GM23338 (cell line): ENCODE data around the gene NDUFB6. TPM values are rescaled to one million over a fixed set of nuclear protein-coding genes. Genes with fewer than 3 reads are reported as not detected.

ENCODE experiments used
- ATAC-seq: fragments of 200-7000 bp; cut with Tn5 transposase; 3 replicates; pipeline ENCODE4 v1.9.1; 2020
- DNase-seq: peaks from one replicate; pipeline ENCODE4 v3.0.0-alpha.2; 2015; ENCODE audit warnings: low spot score
- H2AFZ ChIP-seq: fragments of 200-600 bp; sonication (generic); 2 replicates; pipeline ENCODE4 v1.8.0; 2016; ENCODE audit warnings: antibody characterized with exemption, mild to moderate bottlenecking, moderate library complexity
- H3F3A ChIP-seq: fragments of 200-600 bp; sonication (generic); replicated peaks from 2 replicates; pipeline ENCODE4 v1.8.0; 2017; ENCODE audit warnings: antibody characterized with exemption, mixed run types, low read depth
- H3K27ac ChIP-seq: fragments of 200-600 bp; sonication (generic); 2 replicates; pipeline ENCODE4 v1.6.1; 2016; ENCODE audit warnings: low read depth
- H3K27me3 ChIP-seq: fragments of 200-600 bp; sonication (generic); 2 replicates; pipeline ENCODE4 v1.8.0; 2016; ENCODE audit warnings: mild to moderate bottlenecking, mixed run types, moderate library complexity; ENCODE audit not compliant: insufficient read depth
- H3K36me3 ChIP-seq: fragments of 200-600 bp; sonication (generic); 2 replicates; pipeline ENCODE4 v1.8.0; 2016; ENCODE audit warnings: mild to moderate bottlenecking; ENCODE audit not compliant: insufficient read depth
- H3K4me1 ChIP-seq: fragments of 200-600 bp; sonication (generic); 2 replicates; pipeline ENCODE4 v1.8.0; 2016; ENCODE audit warnings: mild to moderate bottlenecking, moderate library complexity; ENCODE audit not compliant: insufficient read depth
- H3K4me2 ChIP-seq: fragments of 200-600 bp; sonication (generic); 2 replicates; pipeline ENCODE4 v1.7.1; 2017; ENCODE audit warnings: mixed run types
- H3K4me3 ChIP-seq: fragments of 200-600 bp; sonication (generic); 2 replicates; pipeline ENCODE4 v1.6.1; 2016; ENCODE audit warnings: mixed run types
- H3K79me2 ChIP-seq: fragments of 200-600 bp; sonication (generic); replicated peaks from 2 replicates; pipeline ENCODE4 v1.8.0; 2017; ENCODE audit warnings: mild to moderate bottlenecking; ENCODE audit not compliant: insufficient read depth
- H3K9me2 ChIP-seq: fragments of 200-600 bp; sonication (generic); 2 replicates; pipeline ENCODE4 v1.8.0; 2017; ENCODE audit not compliant: insufficient read depth
- H4K20me1 ChIP-seq: fragments of 200-600 bp; sonication (generic); replicated peaks from 2 replicates; pipeline ENCODE4 v1.8.0; 2017; ENCODE audit warnings: mild to moderate bottlenecking; ENCODE audit not compliant: insufficient read depth
- H3K27ac Mint-ChIP-seq: 2 replicates; pipeline ENCODE4 v1.8.0; 2020; ENCODE audit warnings: inconsistent platforms, mild to moderate bottlenecking, moderate library complexity, mixed read lengths
- H3K27me3 Mint-ChIP-seq: 3 replicates; pipeline ENCODE4 v1.8.0; 2022; ENCODE audit warnings: low read depth, mild to moderate bottlenecking, moderate library complexity, mixed read lengths, inconsistent platforms; ENCODE audit not compliant: insufficient read depth, poor library complexity
- H3K36me3 Mint-ChIP-seq: 3 replicates; pipeline ENCODE4 v1.8.0; 2021; ENCODE audit warnings: low read depth, mild to moderate bottlenecking, inconsistent platforms, moderate library complexity, mixed read lengths
- H3K4me1 Mint-ChIP-seq: 3 replicates; pipeline ENCODE4 v1.8.0; 2020; ENCODE audit warnings: mild to moderate bottlenecking, inconsistent platforms, mixed read lengths
- H3K4me3 Mint-ChIP-seq: 3 replicates; pipeline ENCODE4 v1.8.0; 2021; ENCODE audit warnings: moderate library complexity, mild to moderate bottlenecking, inconsistent platforms, mixed read lengths
- H3K9me3 Mint-ChIP-seq: 3 replicates; pipeline ENCODE4 v1.8.0; 2020; ENCODE audit warnings: moderate library complexity, mild to moderate bottlenecking, inconsistent platforms, mixed read lengths
- CREB1 ChIP-seq: fragments of 250-450 bp; sonication (Bioruptor Pico); IDR thresholded peaks from 2 replicates; pipeline ENCODE4 v1.5.0; 2020; ENCODE audit warnings: low read depth, mild to moderate bottlenecking, moderate library complexity
- CTCF ChIP-seq, 2 experiments: fragments of 200-600 bp in 1 of 2; sonication (generic) in 1 of 2; conservative IDR thresholded peaks; 2 replicates each; pipeline versions ENCODE4 v1.5.1 to v1.6.1; 2016 to 2017; ENCODE audit warnings: antibody characterized with exemption in 2 of 2, low read depth in 2 of 2, mild to moderate bottlenecking in 2 of 2, moderate library complexity in 1 of 2
- EZH2phosphoT487 ChIP-seq: fragments of 200-600 bp; sonication (generic); IDR thresholded peaks from one replicate; pipeline ENCODE4 v1.8.1; 2018; ENCODE audit warnings: antibody characterized with exemption; ENCODE audit not compliant: unreplicated experiment
- polyA plus RNA-seq: library from polyadenylated mRNA; unstranded; fragments of >200 nt; fragmentation: Nextera tagmentation; extraction: Ambion mirVana; gene quantifications from 2 replicates; pipeline ENCODE4 v1.2.1, GENCODE V29; 2016
- total RNA-seq: library from RNA; depleted of rRNA; stranded (reverse); fragments of >200 nt; shearing (Covaris generic); gene quantifications from 2 replicates; pipeline ENCODE4 v1.2.3, GENCODE V29; 2014
- TF ChIP-seq, protein P1 (sequence below): IDR thresholded peaks from one replicate; pipeline ENCODE4 v1.6.1; 2018; ENCODE audit warnings: antibody characterized with exemption; ENCODE audit not compliant: unreplicated experiment
- TF ChIP-seq, protein P2 (sequence below): IDR thresholded peaks from 2 replicates; pipeline ENCODE4 v1.6.1; 2016; ENCODE audit warnings: antibody characterized with exemption

The NDUFB6 gene
- total and polyA plus RNA-seq, 2 experiments from 2014 or later, result 56.5 to 231 TPM

- TF ChIP-seq, protein P1, sequence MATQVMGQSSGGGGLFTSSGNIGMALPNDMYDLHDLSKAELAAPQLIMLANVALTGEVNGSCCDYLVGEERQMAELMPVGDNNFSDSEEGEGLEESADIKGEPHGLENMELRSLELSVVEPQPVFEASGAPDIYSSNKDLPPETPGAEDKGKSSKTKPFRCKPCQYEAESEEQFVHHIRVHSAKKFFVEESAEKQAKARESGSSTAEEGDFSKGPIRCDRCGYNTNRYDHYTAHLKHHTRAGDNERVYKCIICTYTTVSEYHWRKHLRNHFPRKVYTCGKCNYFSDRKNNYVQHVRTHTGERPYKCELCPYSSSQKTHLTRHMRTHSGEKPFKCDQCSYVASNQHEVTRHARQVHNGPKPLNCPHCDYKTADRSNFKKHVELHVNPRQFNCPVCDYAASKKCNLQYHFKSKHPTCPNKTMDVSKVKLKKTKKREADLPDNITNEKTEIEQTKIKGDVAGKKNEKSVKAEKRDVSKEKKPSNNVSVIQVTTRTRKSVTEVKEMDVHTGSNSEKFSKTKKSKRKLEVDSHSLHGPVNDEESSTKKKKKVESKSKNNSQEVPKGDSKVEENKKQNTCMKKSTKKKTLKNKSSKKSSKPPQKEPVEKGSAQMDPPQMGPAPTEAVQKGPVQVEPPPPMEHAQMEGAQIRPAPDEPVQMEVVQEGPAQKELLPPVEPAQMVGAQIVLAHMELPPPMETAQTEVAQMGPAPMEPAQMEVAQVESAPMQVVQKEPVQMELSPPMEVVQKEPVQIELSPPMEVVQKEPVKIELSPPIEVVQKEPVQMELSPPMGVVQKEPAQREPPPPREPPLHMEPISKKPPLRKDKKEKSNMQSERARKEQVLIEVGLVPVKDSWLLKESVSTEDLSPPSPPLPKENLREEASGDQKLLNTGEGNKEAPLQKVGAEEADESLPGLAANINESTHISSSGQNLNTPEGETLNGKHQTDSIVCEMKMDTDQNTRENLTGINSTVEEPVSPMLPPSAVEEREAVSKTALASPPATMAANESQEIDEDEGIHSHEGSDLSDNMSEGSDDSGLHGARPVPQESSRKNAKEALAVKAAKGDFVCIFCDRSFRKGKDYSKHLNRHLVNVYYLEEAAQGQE, result no peak
- TF ChIP-seq, protein P2, sequence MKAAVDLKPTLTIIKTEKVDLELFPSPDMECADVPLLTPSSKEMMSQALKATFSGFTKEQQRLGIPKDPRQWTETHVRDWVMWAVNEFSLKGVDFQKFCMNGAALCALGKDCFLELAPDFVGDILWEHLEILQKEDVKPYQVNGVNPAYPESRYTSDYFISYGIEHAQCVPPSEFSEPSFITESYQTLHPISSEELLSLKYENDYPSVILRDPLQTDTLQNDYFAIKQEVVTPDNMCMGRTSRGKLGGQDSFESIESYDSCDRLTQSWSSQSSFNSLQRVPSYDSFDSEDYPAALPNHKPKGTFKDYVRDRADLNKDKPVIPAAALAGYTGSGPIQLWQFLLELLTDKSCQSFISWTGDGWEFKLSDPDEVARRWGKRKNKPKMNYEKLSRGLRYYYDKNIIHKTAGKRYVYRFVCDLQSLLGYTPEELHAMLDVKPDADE, result no peak
- TF ChIP-seq CTCF (conservative IDR thresholded peaks at IDR 0.05; ENCODE audit: low read depth in 2 of 2) (no peak), CREB1 (no peak), EZH2phosphoT487 (no peak)
Measured at GRCh38 chr9:32590476-32590875, 17.5 kb upstream of the NDUFB6 start (continued).

- Histone ChIP-seq H3K4me2 (no peak overlapping the region), H3K79me2 (no peaks in the 10 kb centered on the region), H3K36me3 (no peaks in the 10 kb centered on the region), H3F3A (no peaks in the 10 kb centered on the region), H4K20me1 (no peaks in the 10 kb centered on the region), H3K9me2 (0 out of 2 replicates have a peak, but pooled peaks cover 3% of the 10 kb centered on the region), H3K27me3 (no peaks in the 10 kb centered on the region), H3K27ac (no peak overlapping the region), H2AFZ (no peak overlapping the region), H3K4me3 (no peak overlapping the region), H3K4me1 (no peaks in the 10 kb centered on the region)
- peak; percentile 67 for ATAC-seq
- Mint-ChIP-seq H3K4me1 (no peaks in the 10 kb centered on the region), H3K27me3 (no peaks in the 10 kb centered on the region), H3K9me3 (no peaks in the 10 kb centered on the region), H3K4me3 (no peak overlapping the region), H3K36me3 (no peaks in the 10 kb centered on the region), H3K27ac (no peak overlapping the region)
- DNase-seq, result peak; percentile 57
- no peak for TF ChIP-seq EZH2phosphoT487
- TF ChIP-seq CTCF (conservative IDR thresholded peaks at IDR 0.05; ENCODE audit: low read depth in 2 of 2), result peak; percentile 56 to 73
Measured at GRCh38 chr9:32589083-32589723, 16.2 kb upstream of the NDUFB6 start.
